NCI-H345 treated with DMSO at 0.1 percent for 48 hours (cell line): Measurements from ENCODE around the gene ST3GAL2.
"Not testable (repeated sequence)": the region's sequence is repeated elsewhere in the genome, so short reads cannot be mapped to it uniquely, and the experiment has no call there.

ENCODE experiments used
- DNase-seq: peaks from one replicate; lab custom pipeline; 2025; ENCODE audit not compliant: unreplicated experiment; lab: John Stamatoyannopoulos, UW

Gene ST3GAL2

GRCh38 chr16:70342016-70342415, 96.9 kb downstream of the ST3GAL2 start:
- no peak for DNase-seq

- DNase-seq = no peak
These were observed 97.3 kb downstream of the ST3GAL2 start for GRCh38 chr16:70341600-70341999.

GRCh38 chr16:70337814-70338213, 101.1 kb downstream of the ST3GAL2 start:
- no peak for DNase-seq

- not testable (repeated sequence) for DNase-seq
These were observed 106.2 kb downstream of the ST3GAL2 start for GRCh38 chr16:70332728-70333127.

GRCh38 chr16:70331588-70332358, 107.1 kb downstream of the ST3GAL2 start:
- DNase-seq = no peak

- no peak for DNase-seq
These were observed 107.8 kb downstream of the ST3GAL2 start for GRCh38 chr16:70331091-70331490.
